ENCODE data around the gene FAM83C.
"Not testable (repeated sequence)": the region's sequence is repeated elsewhere in the genome, so short reads cannot be mapped to it uniquely, and the experiment has no call there.

The FAM83C gene

GRCh38 chr20:35257175-35257909 lies 34.9 kb downstream of the FAM83C start:
- no peaks in the 10 kb centered on the region for H4K20me1 ChIP-seq (ENCODE audit: insufficient read depth, low read length)
- no peak for DNase-seq
- H3K4me3 ChIP-seq (ENCODE audit: low read length) = no peak overlapping the region
- H3F3A ChIP-seq (ENCODE audit: insufficient read depth, low read length) = no peaks in the 10 kb centered on the region
- no peak overlapping the region for H2AFZ ChIP-seq (ENCODE audit: low read length)
- H3K36me3 ChIP-seq (replicated peaks; ENCODE audit: insufficient read depth, low read length) = no peaks in the 10 kb centered on the region
- no peak overlapping the region for H3K4me2 ChIP-seq (ENCODE audit: low read depth, low read length)
- no peaks in the 10 kb centered on the region for H3K9me2 ChIP-seq (replicated peaks; ENCODE audit: insufficient read depth, low read length)
- no peaks in the 10 kb centered on the region for H3K9me3 ChIP-seq (replicated peaks; ENCODE audit: insufficient read depth, low read length)
- H3K9ac ChIP-seq (ENCODE audit: low read length) = no peak overlapping the region
- no peaks in the 10 kb centered on the region for H3K27me3 ChIP-seq (replicated peaks; ENCODE audit: insufficient read depth, low read length)
- no peaks in the 10 kb centered on the region for H3K79me2 ChIP-seq (ENCODE audit: low read length)
- TF ChIP-seq EZH2 (optimal IDR thresholded peaks at IDR 0.05; ENCODE audit: low read depth, low read length) (no peak), EZH2phosphoT487 (IDR thresholded peaks at IDR 0.05; ENCODE audit: low read length) (no peak), CTCF (IDR thresholded peaks at IDR 0.05; ENCODE audit: low read length) (no peak)
- no peak overlapping the region for H3K27ac ChIP-seq (ENCODE audit: low read length)
- H3K4me1 ChIP-seq (ENCODE audit: low read length) = peaks cover 3% of the 10 kb centered on the region; the same call in 1 of the 2 replicates

- H3K9me3 ChIP-seq (replicated peaks; ENCODE audit: insufficient read depth, low read length) = no peaks in the 10 kb centered on the region
- H3K27ac ChIP-seq (ENCODE audit: low read length) = no peak overlapping the region
- no peaks in the 10 kb centered on the region for H3K27me3 ChIP-seq (replicated peaks; ENCODE audit: insufficient read depth, low read length)
- no peak overlapping the region for H3K4me3 ChIP-seq (ENCODE audit: low read length)
- H2AFZ ChIP-seq (ENCODE audit: low read length) = no peak overlapping the region
- TF ChIP-seq EZH2phosphoT487 (IDR thresholded peaks at IDR 0.05; ENCODE audit: low read length) = no peak
- TF ChIP-seq CTCF (IDR thresholded peaks at IDR 0.05; ENCODE audit: low read length) = no peak
- TF ChIP-seq EZH2 (optimal IDR thresholded peaks at IDR 0.05; ENCODE audit: low read depth, low read length) = no peak
- H3K9me2 ChIP-seq (replicated peaks; ENCODE audit: insufficient read depth, low read length) = no peaks in the 10 kb centered on the region
- H3K79me2 ChIP-seq (ENCODE audit: low read length) = no peaks in the 10 kb centered on the region
- no peaks in the 10 kb centered on the region for H3K36me3 ChIP-seq (replicated peaks; ENCODE audit: insufficient read depth, low read length)
- no peak overlapping the region for H3K9ac ChIP-seq (ENCODE audit: low read length)
- no peaks in the 10 kb centered on the region for H3F3A ChIP-seq (ENCODE audit: insufficient read depth, low read length)
- peaks cover 7% of the 10 kb centered on the region; the same call in 1 of the 2 replicates for H3K4me1 ChIP-seq (ENCODE audit: low read length)
- DNase-seq = no peak
- H4K20me1 ChIP-seq (ENCODE audit: insufficient read depth, low read length) = no peaks in the 10 kb centered on the region
- no peak overlapping the region for H3K4me2 ChIP-seq (ENCODE audit: low read depth, low read length)
These were observed 37.7 kb downstream of the FAM83C start for GRCh38 chr20:35254448-35254999.

GRCh38 chr20:35253010-35253409 lies 39.2 kb downstream of the FAM83C start:
- Histone ChIP-seq H3K4me3 (ENCODE audit: low read length) (no peak overlapping the region), H3F3A (ENCODE audit: insufficient read depth, low read length) (no peaks in the 10 kb centered on the region), H4K20me1 (ENCODE audit: insufficient read depth, low read length) (no peaks in the 10 kb centered on the region), H3K9ac (ENCODE audit: low read length) (no peak overlapping the region), H2AFZ (ENCODE audit: low read length) (no peak overlapping the region), H3K27me3 (replicated peaks; ENCODE audit: insufficient read depth, low read length) (no peaks in the 10 kb centered on the region), H3K9me2 (replicated peaks; ENCODE audit: insufficient read depth, low read length) (no peaks in the 10 kb centered on the region), H3K27ac (ENCODE audit: low read length) (no peak overlapping the region), H3K9me3 (replicated peaks; ENCODE audit: insufficient read depth, low read length) (no peaks in the 10 kb centered on the region), H3K4me1 (ENCODE audit: low read length) (peaks cover 7% of the 10 kb centered on the region; the same call in 1 of the 2 replicates), H3K4me2 (ENCODE audit: low read depth, low read length) (no peak overlapping the region), H3K36me3 (replicated peaks; ENCODE audit: insufficient read depth, low read length) (no peaks in the 10 kb centered on the region), H3K79me2 (ENCODE audit: low read length) (no peaks in the 10 kb centered on the region)
- TF ChIP-seq EZH2 (optimal IDR thresholded peaks at IDR 0.05; ENCODE audit: low read depth, low read length) (no peak), EZH2phosphoT487 (IDR thresholded peaks at IDR 0.05; ENCODE audit: low read length) (no peak)
- no peak for DNase-seq

GRCh38 chr20:35252598-35252997 lies 39.6 kb downstream of the FAM83C start:
- not testable (repeated sequence) for H3K27me3 ChIP-seq (replicated peaks; ENCODE audit: insufficient read depth, low read length); H3K4me2 ChIP-seq (ENCODE audit: low read depth, low read length); H3K9me3 ChIP-seq (replicated peaks; ENCODE audit: insufficient read depth, low read length); H3K36me3 ChIP-seq (replicated peaks; ENCODE audit: insufficient read depth, low read length); H3K4me1 ChIP-seq (ENCODE audit: low read length); H4K20me1 ChIP-seq (ENCODE audit: insufficient read depth, low read length); H3K9ac ChIP-seq (ENCODE audit: low read length); H3K79me2 ChIP-seq (ENCODE audit: low read length); H3F3A ChIP-seq (ENCODE audit: insufficient read depth, low read length); H3K9me2 ChIP-seq (replicated peaks; ENCODE audit: insufficient read depth, low read length); H3K4me3 ChIP-seq (ENCODE audit: low read length); H2AFZ ChIP-seq (ENCODE audit: low read length); DNase-seq
- peak overlapping the region; percentile 40; the same call in 1 of the 2 replicates for H3K27ac ChIP-seq (ENCODE audit: low read length)

All from MM.1S (cell line).